Fibroblast of upper back skin (primary cell): ENCODE results near the gene SPRY4.
"Not testable (repeated sequence)": the region's sequence is repeated elsewhere in the genome, so short reads cannot be mapped to it uniquely, and the experiment has no call there.

ENCODE experiments used
- DNase-seq: peaks from one replicate; pipeline ENCODE4 v3.0.0-alpha.2; 2013

SPRY4 gene

GRCh38 chr5:142333749-142334148, 8.9 kb upstream of the SPRY4 start:
- DNase-seq = not testable (repeated sequence)

DNA sequence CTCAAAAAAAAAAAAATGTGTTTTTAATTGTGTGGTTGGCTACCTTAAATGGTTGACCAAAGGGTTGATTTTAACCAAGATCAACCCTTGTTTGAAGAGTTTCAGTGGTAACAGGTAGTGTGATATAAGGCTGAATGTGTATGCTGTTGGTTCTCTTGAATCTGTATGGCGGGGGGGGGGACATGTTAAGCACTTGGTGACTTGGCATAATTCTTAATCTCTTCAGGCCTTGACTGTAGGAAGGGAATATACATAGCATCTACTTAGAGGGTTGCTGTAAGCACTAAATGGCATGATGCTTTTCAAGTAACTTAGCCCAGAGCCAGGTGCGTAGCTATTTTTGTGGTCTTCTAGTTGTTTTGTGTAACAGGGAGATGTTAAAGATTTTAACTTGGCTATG, 5.6 kb upstream of the SPRY4 start:
- DNase-seq = no peak

DNA sequence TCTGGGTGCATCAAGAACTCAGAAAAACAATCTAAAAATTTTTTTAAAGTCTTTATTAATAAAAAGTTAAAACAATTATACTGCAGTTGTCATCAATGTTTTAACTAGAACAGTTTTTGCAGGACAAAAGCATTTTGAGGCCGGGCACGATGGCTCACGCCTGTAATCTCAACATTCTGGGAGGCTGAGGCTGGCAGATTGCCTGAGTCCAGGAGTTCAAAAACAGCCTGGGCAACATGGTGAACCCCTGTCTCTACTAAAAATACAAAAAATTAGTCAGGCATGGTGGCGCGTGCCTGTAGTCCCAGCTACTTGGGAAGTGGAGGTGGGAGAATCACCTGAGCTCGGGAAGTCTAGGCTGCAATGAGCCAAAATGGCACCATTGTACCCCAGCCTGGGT, 5.2 kb upstream of the SPRY4 start:
- DNase-seq = no peak

- DNase-seq = peak; percentile 85
Observed at GRCh38 chr5:142327111-142327842, 2.5 kb upstream of the SPRY4 start.

GRCh38 chr5:142326480-142326938, 1.7 kb upstream of the SPRY4 start:
- DNase-seq = no peak

DNA sequence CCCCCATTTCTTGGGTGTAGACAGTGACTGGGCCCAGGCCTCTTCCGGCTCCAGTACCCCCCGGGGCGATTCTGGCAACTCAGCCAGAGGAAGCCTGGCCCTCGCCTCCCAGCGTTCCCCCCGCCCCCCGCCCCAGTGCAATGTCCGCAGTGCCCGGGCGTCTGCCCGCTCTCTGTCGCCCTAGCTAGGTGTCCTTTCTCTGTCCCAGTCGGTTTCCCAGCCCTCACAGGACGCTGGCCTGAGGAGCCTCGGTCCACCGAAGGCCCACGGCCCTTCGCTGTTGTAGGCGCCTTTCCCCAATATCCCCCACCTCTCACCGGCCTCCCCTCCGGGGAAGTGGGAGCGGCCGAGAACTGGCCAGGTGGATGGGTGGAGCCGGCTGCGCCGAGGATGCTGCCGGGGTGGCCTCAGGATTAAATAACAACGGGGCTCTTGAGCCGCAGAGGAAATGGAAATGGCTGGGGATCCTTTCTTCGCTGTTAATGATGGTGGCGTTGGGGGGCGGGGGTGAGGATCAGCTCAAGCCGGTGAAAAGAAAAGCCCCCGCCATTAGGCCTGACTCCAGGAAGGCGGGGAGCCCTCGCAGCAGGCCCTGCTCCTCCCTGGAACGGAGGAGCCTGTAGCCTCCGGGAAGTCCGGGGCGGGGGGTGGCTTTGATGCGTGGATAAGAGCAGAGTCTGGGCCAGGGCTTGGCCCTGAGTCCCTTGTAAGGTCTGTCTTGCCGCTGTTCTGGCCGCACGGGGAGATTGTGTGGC, 1.1 kb upstream of the SPRY4 start:
- DNase-seq = peak; percentile 86

- no peak for DNase-seq
Observed at GRCh38 chr5:142324136-142324870, 518 bp downstream of the SPRY4 start.

- DNase-seq = no peak
Observed at GRCh38 chr5:142323480-142324135, 1.2 kb downstream of the SPRY4 start.

DNA sequence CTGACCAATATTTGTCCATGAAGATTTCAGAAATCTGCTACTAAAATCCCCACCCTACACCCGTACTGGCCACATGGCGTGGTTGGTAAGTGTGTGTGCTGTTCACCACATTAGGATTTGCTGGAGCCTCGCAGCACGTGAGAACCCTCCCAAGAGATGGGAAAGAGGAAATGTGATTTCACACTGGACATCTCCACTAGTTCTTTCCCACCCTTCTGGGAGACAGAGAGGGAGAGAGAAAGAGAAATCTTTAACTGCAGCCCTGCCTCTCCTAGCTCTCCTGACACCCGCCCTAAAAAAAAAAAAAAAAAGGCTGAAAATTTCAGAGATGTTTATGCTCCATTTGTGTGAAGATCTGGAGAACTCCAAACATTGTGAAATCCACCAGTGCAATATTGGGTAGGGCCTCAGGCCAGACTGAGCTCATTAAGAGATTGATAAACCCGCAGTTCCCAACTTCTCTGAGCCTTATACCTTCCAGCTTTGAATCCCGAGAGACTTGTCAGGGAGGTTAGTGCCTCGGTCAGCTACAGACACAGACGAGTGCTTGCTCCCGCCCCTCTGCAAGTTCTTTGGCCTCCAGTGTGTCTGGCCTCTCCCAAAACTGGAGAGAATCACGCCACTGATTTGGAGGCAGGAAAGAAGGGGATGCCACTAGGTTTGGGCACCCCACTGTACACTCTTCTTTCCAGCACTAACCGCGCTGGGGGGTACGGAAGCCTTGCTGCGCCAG, 1.9 kb downstream of the SPRY4 start:
- peak; percentile 71 for DNase-seq

DNA sequence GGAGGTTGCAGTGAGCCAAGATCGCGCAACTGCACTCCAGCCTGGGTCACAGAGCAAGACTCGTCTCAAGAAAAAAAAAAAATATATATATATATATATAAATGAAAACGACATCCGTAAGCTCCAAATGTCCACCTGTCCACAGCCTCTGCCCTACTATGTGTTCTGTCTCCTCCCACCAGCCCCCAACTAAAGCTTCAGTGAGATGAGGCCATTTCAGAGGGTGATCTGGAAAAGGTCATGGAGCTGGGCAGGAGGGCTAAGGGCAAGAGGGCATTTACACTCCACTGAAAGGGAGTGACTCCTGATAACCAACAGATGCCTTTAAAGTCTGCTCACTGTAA, 2.4 kb downstream of the SPRY4 start:
- no peak for DNase-seq

GRCh38 chr5:142320851-142321560, 3.8 kb downstream of the SPRY4 start:
- DNase-seq = no peak

GRCh38 chr5:142320430-142320738, 4.4 kb downstream of the SPRY4 start:
- DNase-seq = no peak

DNA sequence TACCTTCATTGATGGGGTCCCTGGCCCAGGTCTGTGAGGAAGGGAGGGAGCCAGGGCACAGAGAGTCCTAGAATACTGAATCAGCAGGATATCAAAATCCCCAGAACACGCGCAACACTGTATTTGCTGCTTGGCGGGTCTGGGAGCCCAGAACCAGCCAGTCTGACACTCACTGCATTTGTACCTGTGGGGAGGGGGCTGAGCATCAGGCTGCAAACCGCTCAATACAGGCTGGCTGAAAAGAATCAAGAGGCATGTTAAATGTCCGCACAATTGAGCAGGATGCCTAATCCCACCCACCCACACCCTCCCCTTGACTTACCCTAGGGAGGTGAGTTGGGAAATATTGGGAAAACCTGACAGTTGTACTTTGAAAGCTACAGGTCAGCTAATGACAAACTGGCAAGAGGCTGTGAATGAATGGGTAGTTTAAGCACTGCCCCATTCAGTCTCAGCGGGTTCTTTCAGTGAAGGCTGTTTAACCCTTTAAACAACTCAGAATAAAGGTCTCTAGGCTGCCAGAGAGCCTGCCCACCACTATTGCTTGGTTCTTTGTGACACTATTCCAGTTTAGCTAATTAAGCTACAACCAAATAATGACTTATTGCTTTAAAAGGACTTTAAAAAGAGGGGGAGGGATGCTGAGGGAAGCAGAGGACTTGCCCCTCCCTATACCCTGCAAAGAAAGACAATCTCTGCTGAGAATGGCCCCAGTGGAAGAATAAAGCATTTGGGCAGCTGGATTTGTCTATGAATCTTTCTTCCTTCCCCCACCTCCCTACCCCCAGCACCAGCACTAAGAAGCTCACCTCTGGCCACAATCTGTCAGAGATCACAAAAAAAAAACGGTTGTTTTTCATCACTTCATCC, 5.0 kb downstream of the SPRY4 start:
- no peak for DNase-seq

- no peak for DNase-seq
Observed at GRCh38 chr5:142319105-142319504, 5.7 kb downstream of the SPRY4 start.

DNA sequence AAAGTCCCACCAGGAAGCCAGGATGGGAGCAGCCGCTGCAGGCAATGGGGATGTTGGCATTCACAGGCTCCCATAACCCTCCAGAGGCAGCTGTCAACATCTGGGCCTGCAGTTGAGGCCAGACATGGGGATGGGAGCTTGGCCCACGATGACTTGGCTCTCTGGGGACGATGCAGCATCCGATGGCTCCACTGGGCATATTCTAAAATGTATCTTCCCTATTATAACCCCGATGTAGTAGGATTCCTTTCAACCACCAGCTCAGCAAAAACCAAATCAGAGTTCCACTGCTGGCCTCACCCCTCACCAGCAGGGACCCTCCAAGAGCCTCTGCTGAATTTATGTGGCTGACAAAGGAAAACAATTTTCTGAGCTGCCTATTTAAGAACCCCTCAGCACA, 7.1 kb downstream of the SPRY4 start:
- DNase-seq = no peak

DNA sequence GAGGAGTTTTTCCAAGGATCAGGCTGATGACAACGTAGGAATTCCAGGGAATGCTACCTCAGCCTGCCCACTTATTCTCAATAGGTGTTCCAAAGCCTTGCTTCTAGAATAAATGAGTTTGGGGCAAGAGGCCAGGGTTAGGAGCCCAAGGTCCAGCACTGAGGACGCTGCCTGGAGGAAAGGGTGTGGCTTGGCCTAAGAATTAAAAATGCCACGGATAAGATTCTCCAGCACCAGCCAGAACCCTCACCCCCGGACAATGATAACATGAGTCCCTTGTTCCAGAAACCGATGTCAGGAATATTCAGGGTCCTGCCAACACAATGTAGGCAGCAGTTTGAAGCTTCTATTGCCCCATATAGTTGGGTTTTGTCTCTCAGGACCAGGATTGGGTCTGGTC, 7.6 kb downstream of the SPRY4 start:
- DNase-seq = no peak

- DNase-seq = no peak
Observed at GRCh38 chr5:142316681-142317080, 8.1 kb downstream of the SPRY4 start.

DNA sequence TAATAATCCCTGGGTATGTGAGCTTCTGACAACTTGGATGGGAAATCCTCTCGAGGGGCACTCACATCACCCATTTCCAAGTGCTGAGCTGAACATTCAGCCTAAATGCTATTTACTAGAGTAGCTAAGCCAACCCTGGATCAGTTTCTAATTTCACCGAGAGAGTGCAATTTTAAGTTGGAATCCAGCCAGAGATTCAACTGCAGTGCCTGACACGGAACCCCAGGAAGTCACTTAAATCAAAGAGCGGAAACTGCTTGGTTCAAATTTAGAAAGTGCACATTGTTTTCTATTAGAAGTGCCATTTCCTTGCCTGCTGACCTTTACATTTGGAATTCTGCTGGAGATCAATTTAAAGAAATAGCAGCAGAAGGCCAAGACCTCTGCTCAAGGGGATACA, 8.8 kb downstream of the SPRY4 start:
- peak; percentile 71 for DNase-seq

- no peak for DNase-seq
Observed at GRCh38 chr5:142315096-142315900, 9.5 kb downstream of the SPRY4 start.

GRCh38 chr5:142314606-142315005, 10.2 kb downstream of the SPRY4 start:
- DNase-seq = no peak
